ACHN (cell line): ENCODE measurements around the gene INAFM2.

Experiments
- DNase-seq: peaks from one replicate; pipeline ENCODE4 v3.0.0-alpha.2; 2015
- in situ Hi-C: cut with HindIII; loops from 2 replicates; pipeline ENCODE4 v1.10.0; 2017; ENCODE audit warnings: low sequenced_read_pairs, low pct_ligation_motif_present, low pct_unique_long_range_greater_than_20kb

Gene INAFM2

DNA sequence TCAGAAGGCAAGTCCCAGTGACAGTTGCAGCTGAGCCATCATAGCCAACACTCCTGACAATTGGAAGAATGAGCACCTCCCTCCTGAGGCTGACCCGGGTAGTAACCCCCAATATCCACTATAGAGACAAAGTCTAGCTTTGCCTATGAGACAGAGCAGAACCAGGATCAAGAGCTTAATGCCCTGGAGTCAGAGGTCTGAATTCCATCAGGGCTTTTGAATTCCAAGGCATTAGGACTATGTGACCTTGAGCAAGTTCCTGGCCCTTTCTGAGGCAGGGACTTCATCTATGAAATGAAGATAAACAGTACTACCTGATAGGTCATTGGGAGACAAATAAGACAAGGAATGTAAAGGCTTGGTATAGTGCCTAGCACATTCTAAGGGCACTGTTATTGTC is 3.1 kb upstream of the INAFM2 start:
- in situ Hi-C loops: no loop called here

DNA sequence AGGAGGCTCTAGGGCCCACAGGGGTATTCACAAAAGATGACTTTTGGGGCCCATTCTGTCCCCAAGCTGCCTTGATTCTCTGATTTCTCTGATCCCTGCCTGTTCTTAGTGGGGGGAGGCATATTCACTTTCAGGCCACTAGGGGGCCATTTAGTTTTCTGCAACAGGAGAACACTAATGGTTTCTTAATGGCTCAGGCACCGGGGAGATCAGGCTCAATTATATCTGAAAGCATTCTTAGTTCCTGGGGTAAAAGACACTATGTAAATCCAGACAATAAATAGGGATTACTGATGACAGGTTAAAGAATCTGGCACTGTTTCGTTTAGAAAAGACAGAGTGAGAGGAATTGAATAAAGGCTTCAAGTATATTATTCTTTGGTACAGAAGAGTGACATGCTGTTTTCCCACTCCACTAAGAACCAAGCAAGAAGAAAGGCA is 2.5 kb upstream of the INAFM2 start:
- in situ Hi-C loops: no loop called here
- DNase-seq: peak; percentile 60

More for the DNA sequence above, 3.1 kb upstream of the INAFM2 start:
- no peak for DNase-seq

DNA sequence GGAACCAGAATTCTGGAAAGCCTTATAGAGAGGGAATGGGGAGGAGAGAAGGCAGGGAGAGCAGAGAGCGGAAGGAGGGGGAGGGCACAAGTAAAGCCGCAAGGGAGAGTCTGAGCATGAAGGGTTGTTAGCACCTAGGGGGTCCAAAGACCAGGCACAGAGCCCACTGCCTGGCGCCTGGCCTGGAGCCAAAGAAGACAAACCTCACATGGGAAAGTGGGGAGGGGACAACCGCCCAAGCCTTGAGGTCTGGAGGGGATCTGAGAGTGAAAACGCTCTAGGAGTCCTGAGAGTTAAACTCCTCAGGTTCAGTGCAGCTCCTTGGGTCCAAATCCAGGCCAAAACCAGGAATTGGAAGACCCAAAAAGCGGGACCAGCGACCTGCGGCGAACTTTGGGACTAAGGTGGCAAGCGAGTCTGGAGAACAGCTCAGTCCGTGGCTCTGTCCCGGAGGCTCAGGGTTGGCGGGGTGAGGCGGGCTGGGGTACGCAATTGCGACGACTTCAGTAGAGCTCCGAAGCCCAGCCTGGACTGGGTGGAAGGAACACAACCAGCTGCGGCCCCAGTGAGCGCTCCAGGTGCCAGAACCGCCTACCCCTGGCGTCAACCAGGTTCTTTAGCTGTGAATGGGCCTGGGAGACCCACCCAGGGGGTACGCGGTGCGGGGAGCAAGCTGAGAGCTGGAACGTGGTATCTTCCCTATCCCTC is 807 bp upstream of the INAFM2 start:
- DNase-seq: no peak
- in situ Hi-C loops: no loop called here

DNA sequence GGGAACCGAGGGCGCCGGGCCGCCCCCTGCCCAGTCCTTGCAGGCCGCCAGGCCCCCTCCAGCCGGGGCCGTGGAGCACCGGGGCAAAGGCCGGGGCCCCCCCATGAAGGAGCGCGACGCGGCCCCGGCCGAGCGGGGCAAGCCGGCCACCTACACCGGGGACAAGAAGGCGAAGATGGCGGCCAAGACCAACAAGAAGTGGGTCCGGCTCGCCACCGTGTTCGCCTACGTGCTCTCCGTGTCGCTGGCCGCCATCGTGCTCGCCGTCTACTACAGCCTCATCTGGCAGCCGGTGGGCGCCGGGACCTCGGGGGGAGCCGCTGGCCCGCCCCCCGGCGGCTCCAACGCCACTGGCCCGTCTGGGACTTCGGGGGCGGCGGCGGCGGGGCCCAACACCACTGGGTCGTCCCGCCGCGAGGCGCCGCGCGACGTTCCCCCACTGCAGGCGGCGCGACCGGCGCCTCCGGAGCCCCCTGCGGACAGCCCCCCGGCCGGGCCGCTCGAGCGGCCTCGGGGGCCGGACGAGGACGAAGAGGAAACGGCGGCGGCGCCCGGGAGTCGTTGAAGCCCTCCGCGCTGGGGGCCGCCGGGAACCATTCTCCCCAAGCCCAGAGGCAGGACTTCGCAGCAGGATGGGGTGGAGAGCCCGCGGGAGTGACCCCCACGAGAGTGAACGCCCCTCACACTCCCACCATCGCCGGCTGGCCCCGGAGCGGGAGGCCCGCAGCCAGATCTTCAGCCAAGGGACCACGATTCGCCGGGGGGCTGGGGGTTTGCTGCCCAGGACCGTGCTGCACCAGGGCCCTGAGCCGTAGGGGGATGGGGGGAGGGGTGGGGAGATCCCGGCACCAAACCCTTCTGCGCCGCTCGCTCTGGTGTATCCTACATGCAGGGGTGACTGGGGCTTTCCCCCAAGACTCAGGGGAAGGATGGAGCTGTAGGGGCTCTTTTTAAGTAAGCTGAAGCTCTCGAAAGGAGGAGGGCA is 753 bp downstream of the INAFM2 start:
- in situ Hi-C loops: no loop called here

DNA sequence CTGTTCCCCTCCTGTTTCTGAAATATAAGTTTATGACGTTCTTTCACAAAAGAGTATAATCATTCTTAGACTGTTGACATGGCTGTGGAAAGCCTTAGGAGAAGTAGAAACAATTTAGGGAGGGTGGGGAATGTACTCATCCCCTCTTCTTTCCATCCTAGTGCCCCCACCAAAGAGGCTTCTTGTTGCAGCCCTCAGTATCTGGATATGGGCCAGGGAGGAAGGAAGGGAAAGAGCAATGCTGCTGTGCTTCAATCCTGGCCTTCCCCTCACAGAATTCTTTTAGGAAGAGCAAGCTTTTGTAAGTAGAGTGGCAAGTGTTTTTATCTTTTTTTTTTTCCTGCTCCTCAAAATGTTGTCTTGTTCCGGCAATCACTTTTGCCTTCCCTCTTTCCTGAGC is 1.7 kb downstream of the INAFM2 start:
- no peak for DNase-seq
- in situ Hi-C loops: no loop called here

More for the DNA sequence above, 753 bp downstream of the INAFM2 start:
- DNase-seq: no peak

DNA sequence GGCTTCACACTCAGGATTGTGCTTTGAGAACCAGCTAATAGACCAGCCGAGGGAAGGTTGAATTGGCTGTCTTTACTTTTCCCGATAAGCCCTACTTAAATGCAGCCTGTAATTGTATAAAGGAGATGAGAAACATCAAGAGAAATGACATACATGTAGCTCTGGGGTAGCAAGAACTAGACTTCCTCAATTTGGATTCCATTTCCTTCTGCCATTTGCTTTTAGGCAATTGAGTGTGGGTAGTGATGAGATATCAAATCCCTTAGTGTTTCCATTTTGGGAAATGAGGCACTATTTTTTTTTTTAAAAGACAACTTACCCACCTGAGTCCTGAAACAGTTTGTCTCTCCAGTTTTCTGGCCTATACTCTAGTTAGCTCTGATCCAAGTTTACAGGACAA is 2.2 kb downstream of the INAFM2 start:
- in situ Hi-C loops: no loop called here
- DNase-seq: no peak

DNA sequence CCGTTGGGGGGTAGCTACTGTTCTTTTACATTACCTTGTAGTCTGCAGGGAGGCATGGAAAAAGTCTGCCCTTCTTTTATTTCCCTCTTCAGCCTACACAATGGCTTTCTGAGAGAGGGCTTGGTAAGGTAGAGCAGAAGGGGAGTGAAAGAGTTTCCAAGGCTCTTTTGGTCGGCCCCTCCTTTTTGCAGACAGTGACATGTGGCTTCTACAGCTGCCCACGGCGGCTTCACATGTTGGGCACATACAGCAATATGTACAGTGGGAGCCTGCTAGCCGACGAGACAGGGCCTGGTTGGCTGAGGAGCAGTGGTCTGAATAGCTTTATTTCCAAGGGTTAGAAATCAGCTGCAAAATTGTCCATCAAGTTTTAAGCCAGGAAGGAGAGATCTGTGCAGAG is 4.0 kb downstream of the INAFM2 start:
- in situ Hi-C loops: no loop called here
- no peak for DNase-seq

DNA sequence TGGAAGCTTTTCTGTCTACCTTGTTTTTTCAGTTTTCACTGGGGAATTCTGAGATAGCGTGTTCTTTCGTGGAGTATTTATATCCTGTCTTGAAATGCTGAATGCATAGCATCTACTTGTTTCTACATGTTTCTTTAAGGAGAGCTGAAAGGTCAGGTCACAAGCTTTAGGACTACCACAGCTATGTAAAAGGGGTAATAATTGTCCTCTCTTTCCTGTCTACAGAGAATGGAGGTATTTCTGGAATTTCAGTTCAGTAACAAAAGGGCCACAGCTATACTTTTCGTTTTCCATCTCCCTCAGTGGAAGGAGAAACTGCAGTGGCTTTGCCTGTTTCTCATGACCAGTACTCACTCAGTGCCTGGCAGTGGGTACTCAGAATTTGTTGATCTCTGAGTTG is 4.7 kb downstream of the INAFM2 start:
- DNase-seq: peak; percentile 37
- in situ Hi-C loops: no loop called here

DNA sequence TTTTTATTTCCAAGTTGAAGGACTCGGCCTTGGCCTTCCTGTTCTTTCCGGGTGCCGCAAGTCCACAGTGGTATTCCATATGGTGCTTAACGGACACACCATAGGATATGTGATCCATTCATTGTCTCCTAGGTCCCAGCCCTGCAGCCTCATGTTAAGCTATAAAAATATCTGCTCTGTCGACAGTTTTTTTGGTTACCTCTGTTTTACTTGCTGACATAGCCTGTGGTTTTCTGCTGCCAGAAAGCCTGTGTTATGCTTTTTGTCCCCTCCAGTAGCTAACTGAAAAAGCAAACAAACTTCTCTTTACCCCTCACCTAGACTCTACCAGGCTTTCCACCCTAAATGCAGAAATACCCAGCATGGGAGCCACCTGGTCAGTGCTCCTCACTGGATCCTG is 5.3 kb downstream of the INAFM2 start:
- in situ Hi-C loops: no loop called here
- no peak for DNase-seq

DNA sequence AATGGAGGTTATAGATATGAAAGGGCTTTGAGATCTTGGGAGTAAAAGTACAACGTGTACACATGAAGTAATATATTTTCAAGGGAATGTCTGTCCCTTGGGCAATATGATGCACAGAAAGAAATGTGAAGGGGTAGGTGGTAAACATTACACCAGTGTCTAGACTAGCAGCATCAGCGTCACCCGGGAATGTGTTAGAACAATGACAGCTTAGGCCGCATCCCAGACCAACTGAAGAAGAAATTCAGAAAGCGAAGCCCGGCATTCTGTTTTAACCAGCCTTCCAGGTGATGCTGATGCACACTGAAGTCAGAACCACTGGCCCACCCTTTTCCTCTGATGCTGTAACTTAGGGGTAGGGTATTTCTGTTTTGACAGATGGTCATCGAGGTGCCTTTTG is 6.3 kb downstream of the INAFM2 start:
- DNase-seq: no peak
- in situ Hi-C loops: no loop called here

DNA sequence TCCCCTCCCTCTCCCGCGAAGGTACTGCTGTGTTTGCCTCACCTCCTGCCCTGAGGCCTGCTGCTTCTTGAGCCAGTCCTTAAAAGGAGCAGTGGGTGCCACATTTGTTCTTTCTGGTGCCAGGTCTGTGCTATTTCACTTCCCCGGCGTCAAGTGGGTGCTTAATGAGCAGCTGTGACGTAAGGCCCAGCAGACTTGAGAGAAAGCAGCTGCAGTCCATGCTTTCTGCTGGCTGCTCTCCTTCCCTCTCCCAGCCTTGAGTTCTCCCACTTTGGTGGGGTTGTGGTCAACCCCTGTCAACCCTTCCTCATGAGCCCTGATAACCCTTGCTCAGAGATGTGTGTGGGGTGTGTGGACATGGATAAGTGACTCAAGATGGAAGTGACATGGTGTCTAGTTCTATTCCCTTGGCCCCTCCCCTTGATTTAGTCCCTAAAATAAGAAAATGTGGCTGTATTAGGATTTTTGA is 6.9 kb downstream of the INAFM2 start:
- no peak for DNase-seq

DNA sequence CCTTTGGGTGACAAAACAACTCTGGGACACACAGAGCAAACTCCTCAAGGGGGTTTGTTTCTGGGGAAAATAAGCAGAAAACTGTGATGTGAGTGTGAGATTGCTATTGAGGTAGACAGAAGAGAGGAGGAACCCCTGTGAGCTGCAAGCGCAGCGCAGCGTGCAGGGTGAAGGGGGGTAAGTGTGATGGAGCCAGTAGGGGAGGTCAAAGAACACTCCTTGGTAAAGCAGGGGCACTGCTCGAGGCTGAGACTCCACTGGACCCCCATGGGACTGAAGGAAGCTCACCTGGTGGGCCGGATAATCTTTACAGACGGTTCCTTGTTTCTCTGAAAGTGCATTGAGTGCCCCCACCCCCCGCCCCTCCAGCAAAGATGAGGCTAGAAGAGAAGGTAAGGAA is 7.5 kb downstream of the INAFM2 start:
- no peak for DNase-seq
- in situ Hi-C loops: no loop called here

More for the DNA sequence above, 6.9 kb downstream of the INAFM2 start:
- in situ Hi-C loops: no loop called here

DNA sequence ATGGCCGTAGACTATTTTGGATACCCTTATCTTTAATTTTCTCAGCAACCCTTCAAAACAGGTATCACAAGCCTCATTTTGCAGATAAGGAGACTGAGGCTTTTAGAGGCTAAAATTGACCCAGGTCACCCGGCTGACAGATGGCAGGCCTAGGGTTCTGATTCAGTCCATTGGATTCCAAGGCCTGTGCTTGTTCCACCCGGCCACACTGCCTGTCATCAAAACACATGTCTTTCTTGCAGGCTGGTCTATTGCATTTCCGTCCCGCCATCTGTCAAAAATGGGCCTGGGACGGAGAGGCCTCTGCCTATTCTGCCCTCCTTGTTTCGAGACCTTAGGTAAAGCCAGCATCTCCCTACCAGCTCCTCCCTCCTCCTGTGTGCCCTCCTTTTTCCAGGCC is 8.1 kb downstream of the INAFM2 start:
- in situ Hi-C loops: no loop called here
- DNase-seq: no peak

DNA sequence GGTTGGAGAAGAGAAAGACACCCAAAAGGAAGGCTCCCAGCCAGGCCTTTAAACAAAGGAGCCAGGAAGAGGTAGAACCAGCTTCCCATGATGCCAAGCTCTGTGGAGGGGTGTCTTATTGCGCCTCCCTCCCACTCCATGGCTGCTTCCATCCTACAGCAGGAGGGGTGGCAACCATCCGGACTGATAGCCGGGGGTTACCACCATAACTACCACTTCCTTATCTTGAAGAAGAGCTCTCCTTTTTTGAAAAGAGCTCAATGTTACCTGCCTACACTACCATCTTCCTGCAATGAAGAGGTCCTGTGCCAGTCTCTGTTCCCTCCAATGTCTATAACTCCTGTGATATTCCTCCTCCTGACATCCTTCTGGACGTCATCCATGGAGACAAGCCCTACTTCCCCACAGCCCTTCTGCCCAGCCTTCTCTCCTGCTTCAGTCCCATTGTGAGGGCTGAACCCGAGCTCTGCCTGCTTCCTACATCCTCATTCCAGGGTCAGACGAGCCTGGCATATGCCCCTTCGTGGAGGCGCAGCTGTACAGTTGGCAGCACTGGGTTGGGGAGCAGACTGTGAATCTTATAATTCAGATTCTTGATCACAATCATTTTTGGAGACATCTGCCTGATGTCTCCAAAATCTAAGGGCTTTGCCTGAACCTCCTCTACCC is 8.8 kb downstream of the INAFM2 start:
- DNase-seq: no peak
- in situ Hi-C loops: no loop called here

DNA sequence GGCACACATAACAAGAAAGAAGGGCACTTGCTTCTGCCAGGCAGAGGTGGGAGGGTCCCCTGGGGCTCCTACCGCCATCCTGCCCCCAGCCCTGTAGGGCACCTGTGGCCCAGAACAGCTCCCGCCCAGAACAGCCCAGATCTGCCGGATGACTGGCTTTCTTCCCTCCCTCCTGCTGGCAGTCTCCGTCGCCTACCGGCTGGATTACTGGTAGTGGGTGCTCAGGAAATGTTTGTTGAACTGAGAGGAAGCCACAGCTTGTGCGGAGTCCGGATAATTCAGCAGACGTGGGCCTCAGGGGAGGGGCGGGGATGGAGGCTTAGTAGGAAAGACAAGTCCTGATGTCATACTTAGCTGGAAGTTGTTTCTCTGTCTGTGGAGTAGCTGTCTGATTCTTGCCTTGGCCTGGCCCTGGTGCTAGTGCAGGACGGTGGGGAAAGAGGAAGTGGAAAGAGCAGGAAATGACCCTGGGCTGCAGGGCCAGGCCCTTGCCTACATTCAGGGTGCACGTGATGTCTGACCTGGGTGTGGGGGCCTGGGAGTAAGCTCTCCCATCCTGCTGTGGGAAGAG is 10.5 kb downstream of the INAFM2 start:
- no peak for DNase-seq

DNA sequence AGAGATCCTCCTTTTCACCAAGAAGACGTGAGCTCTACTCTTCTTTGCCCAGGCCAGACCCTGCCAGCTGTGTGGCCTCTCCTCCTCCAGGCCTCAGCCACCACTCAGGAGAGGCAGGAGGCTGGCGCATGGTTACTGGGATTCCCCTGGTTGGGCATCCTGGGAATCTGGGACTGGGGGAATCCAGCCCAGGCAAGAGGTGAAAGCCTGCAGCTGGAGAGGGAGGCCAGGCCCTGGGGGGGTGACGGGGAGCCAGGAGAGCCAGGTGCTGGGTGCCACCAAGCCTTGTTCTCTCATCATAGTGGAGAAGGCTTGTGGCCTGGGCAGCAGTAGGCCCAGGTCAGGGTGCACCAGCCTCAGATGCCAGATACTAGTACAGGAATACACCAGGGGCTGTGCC is 11.0 kb downstream of the INAFM2 start:
- DNase-seq: no peak
- in situ Hi-C loops: no loop called here

More for the DNA sequence above, 10.5 kb downstream of the INAFM2 start:
- in situ Hi-C loops: no loop called here

DNA sequence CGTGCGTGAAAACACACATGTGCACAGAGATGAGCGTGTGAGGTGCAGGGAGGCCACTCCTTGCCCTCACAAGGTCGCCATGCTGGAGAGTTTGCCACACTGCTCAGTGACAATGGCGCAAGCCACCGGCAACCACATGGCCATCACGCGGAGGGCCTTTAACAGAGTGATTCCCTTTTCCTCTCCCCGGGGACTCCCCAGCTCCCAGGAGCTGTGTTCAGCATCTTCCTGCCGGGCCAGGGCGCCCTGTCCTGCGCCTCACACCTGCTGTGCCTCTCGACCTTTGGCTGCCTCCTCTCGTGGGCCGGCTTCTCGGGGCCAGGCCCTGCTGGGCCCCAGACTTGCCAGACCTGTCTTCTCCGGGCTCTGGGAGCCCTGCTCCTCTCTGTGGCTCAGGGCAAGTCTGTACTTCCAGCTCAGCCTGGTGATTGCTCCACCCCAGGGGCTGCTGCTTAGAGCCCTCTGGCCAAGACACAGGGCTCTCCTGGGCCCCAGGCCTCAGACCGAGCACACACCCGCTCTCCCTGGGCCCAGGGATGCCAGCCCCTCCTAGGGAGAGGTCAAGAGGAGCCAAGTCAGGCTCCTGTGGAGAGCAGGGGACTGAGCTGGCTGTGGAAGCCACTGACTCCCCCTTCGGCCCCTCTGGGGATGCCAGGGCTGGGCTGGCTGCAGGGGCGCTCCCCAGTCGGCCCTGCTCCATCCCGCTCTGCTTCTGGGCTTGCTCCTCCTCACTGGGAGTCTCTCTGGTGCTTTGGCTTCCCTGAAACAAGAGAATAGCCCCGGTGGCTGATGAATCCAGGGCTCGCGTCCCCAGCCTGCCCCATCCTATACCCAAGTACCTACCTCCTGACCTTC is 11.7 kb downstream of the INAFM2 start:
- in situ Hi-C loops: no loop called here

More for the DNA sequence above, 11.7 kb downstream of the INAFM2 start:
- DNase-seq: no peak
